Hippocampal formation (tissue), 2 donors: ENCODE results near the gene FTO.

Source experiments
- DNase-seq, 2 donors: peaks; one replicate each; lab custom pipeline; 2025; lab: John Stamatoyannopoulos, UW

The FTO gene

DNA sequence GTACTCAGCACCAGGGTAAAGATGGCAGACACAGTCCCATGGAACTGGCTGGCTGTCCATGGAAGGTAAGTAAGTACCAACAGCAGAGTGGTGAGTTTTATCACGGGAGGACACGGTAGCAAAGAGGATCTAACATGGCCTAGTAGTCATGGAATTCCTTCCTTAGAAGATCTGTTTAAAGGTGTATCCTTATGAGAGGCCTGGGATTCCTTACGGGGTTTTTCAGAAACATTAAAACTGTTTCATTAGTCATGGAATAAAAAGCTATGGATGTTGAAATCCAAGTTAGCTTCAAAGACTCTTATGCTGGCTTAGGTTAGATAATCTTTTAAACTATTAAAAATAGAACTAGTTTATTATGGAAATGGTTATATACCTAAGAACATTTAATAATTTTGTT lies 7.4 kb downstream of the FTO start:
- DNase-seq: no peak

DNA sequence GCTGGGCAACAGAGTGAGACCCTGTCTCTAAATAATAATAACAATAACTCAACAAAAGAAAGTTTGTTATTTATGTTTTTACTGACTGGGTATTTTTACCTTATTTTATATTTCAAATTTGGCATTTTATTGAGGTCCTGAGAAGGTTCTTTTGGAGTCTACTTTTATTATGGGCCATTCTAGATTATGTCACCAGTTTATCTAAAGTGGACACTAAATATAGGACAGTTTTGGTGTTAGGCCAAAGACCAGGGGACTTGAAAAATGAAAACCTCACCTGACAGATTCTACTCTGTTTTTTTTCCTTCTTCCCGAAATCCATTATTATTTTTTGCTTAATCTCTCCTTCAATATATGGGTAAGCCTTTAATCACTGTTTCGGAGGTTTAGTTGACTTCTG lies 8.1 kb downstream of the FTO start:
- no peak for DNase-seq

DNA sequence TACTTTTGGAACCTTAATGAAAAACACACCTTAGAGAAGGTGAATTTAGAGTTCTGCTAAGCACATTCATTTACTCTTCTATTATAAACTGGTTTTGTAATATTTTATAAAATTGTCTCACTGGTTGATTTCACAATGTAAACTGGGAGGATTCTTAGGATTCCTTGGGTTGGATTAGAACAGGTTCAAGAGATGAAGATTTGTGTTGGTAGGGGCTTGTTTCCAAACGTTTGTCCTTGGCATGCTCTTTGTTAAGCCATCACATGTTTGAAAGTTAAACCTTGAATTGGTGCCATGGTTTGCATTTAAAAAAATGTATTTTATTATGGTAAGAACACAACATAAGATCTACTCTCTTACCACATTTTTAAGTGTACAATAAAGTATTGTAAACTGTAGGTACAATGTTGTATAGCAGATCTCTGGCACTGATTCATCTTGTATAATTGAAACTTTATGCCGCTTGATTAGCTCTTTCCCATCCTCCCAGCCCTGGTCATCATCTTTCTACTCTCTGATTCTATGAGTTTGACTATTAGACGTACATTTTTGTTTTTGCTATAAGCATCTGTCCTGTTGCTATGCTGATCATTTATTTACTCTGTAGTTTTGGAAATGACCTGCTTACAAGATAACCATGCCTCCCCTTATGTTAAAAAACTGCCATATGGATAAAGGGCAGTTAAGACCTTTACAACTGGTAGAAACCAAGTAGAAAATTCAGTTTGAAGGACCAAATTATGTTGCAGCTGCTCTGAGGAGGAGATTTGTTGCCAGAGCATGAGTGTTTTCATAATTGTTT lies 9.6 kb downstream of the FTO start:
- no peak for DNase-seq

DNA sequence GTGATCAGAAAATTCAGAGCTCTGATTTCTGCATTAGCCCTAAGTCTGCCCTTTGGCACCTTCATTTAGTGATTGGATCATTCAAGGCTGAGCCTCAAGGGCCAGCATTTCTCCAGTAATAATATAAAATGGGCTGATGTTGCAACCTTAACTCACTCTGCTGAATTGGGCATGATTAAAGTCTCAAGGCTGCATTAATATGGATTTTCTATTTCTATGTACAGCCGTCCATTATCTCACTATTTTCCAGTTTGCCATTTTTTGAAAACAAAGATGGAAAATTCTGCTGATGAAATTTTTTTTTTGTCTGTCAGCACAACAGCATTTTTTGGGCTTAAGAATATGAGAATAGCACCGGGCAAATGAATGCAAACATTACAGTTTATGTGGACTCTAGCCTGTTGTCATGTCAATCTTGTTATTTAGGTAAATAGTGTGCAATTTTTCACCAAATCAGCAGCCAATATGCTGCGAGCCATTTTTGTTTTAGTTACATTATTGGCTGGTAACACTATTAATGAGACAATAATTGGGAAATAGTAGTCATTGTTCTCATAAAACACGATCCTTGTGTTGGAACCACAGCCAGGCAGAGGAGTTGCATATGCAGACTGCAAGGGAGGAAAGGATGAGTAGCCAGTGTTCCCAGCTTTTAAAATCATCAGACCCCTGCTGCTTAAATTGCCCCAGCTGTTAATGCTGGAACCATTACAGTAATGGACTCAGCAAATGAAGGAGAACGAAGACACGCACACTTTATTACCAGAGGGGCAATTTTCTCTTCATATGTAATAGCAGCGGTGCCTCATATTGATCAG lies 10.5 kb downstream of the FTO start:
- no peak for DNase-seq

DNA sequence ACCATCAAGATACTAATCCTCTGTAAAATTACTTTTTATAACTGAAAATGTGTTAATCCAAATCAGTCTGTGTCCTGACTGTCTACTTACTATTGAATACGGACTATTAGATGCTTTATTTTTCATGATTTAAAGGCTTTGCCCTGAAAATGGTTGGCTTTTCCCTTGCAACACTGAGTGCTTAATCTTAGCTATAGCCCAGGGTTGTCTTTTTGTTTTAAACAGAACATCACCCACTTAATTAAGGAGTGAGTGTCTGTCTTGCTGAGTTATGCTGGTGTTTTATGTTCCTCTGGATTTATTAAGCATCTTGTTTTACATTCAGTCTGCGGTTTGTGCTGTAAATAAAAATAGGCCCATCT lies 11.0 kb downstream of the FTO start:
- DNase-seq: no peak

DNA sequence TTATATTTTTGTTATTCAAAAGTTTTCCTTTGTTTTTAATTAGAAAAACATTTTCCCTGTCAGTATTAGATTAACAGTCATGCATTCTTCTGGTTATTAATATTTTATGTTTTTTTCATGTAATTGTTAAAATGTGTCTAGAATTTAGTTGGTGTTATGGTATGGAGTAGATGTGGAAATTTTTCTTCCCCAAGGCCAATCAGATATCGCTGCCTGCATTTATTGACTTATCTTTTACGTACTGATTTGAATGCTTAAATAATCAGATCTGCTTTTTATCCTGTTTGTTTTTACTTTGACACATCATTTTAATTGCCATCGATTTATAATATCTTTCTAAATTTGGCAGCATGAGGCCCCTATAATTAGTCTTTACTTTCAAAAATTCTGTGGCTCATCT lies 13.6 kb downstream of the FTO start:
- DNase-seq: no peak

DNA sequence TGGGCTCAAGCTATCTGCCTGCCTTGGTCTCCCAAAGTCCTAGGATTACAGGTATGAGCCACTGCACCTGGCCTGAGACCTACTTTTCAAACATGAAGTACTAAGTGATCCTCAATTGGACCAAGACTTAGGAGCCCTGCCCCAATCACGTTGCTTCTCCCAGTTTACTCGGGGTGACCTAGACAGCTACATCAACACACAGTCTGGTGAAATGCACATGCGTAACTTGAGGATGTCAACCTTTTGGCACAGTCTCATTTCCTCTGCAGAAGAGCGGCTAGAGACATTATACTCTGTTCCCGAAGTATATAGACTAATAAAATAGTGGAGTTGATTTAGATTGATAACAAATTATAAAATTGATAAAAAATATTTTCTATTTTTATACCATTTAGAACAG lies 17.1 kb downstream of the FTO start:
- DNase-seq: no peak

DNA sequence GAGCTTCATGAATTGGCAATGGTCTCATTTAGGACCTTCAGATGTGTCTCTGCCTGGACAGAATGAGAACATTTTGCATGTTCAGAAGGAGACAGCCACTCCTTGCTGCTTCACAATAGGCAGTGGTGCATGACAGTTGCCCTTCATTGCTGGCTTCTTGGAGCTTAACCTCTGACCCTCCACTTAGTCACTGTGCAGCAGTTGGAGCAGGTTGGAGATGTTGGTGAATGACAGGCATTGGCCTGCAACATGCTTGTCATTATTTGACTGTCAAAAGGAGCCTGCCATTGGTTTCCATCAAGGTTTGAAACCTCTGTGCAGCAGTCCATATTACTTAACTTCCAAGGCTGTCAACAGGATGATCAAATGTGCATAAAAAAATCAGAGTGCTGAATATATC lies 22.7 kb downstream of the FTO start:
- DNase-seq: no peak

DNA sequence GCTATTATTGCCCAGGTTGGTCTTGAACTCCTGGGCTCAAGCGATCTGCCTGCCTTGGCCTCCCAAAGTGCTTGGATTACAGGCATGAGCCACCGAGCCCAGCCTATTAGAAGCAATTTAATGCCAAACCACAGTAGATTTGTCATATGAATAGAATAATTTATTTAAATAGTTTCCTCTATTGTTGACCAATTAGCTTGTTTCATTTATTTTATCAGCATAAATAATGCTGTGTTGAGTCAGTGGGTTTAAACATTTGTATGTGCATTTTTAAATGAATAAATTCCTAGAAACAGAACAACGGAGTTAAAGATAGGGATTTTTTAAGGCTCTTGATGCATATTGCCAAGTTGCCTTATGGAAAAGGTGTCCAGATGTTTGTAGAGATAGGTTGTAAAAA lies 26.7 kb downstream of the FTO start:
- no peak for DNase-seq

DNA sequence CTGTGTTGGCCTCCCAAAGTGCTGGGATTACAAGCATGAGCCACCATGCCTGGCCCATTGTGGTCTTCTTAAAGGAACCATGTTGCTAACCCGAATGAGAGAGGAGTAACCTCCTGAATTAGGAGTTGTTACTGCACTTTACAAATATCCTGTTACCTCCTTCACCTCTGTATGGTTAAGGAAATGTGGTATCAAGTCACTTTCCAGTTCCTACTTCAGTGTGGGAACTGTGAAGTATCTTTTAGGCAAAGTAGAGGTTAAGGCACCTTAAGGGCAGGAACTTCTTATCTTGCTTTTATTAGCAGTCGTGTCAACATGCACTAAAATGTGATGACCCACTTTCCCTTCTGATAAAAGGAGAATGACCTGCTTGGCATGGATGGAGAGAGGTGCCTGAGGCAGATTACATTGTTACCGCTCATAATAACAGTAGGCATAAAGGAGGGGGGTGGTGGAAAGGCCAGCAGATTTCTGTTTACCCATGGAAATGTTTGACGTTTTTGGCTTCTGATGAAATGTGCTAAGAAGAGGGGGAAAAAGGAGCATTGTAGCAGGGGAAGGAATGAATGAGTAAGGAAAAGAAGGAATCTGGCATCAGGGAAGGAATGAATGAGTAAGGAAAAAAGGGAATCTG lies 28.5 kb downstream of the FTO start:
- no peak for DNase-seq

DNA sequence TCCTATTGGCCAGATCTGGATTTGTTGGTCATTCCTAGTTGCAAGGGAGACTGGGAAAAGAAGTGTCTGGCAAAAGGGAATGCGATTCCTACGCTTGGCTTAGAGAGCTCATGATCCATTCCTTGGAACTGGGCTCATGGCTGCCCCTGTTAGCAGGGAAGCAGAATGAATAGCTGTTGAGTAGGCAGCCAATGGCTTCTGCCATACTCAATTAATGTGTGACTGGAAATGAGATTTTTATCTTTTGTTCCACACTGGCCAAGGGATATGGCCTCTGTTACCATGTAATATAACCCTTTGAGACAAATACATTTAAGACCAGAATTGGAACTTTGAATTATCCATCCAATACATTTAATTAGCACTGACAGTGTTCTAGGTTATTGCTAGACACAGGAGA lies 31.0 kb downstream of the FTO start:
- DNase-seq: no peak

DNA sequence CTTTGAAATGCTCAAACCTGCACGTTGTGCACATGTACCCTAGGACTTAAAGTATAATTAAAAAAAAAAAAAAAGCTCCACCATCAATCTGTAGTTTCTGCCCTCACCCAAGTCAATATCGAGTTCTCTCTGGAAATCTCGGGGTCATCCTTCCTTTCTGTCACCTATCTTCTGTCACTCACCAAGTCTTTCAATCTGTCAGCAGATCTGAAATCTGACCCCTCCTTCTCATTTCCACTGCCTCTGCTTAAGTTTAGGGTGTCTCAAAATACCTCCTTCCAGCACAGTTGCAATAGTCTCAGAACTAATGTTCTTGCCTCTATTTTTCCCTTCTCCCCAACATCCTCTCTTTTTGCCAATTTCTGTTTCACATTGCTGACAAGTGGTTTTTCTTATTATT lies 32.3 kb downstream of the FTO start:
- no peak for DNase-seq

DNA sequence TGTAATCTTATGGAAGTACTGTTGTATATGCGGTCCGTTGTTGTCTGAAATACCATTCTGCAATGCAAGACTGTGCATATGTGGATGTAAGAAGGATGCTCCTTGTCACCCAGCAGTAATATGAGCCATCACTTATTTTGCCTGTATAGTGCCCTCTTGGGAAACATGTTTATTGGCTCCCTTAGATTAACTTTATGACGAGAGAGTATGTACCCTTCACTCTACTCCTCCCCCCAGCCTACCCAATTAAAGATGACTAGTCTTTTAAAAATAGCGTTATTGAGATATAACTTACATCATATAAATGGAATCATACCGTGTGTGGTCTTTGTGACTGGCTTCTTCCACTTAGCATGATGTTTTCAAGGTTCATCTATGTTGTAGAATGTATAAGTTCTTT lies 33.6 kb downstream of the FTO start:
- no peak for DNase-seq

DNA sequence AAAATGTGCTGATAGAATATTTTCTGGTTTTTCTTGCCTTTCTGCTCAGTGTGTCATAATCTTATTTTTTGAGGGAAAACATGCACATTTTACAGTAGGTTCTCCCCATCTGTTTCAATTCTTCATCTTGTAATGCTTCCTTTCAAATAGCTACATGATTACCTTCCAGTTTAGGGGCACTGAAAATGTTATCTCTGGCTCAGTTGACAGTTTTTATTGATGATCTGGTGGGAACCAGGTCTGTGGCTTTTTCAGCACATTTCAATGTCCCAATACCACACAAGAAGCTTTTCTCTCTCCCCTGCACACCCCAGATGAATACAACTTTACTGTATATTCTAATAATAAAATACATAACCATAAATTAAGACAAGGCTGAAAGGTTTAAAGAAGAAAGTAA lies 36.5 kb downstream of the FTO start:
- DNase-seq: no peak

DNA sequence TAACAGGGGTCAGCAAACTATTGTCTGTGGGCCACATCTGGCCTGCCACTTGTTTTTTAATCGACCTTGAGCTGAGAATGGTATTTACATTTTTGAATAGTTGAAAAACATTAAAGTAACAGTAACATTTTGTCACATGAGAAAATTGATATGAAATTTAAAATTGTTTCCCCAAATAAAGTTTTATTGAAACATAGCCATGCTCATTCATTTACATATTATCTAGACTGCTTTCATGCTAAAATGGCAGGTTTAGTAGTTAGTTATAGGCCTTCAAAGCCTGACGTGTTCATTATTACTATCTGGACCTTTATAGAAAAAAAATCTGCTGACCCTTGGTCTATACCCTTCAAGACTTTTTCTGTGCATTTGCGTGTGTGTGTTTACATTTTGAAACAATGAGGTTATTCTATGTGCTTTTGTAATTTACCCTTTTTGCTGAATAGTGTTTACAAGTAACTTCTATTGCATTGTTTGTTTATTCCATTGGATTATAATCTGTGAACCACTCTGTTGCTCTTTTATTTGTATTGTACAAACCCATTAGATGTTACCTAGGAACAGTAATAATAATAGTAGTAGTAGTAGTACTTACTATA lies 37.1 kb downstream of the FTO start:
- no peak for DNase-seq

DNA sequence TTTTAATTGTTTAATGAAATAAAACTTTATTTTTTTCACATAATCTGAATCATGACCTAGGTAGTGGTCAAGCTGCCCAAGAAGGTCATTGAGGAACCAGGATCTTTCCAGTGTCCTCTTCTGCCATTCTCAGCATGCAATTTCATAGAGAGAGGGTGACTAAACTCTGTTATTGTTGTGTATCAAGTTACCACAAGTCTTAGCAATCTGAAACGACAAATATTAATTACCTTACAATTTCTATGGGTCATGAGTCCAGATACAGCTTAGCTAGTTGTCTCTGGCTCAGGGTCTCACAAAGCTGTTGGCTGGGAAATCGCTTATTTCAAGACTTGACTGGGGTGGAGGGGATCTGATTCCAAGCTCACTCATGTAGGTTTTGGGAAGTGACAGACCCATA lies 37.6 kb downstream of the FTO start:
- no peak for DNase-seq

DNA sequence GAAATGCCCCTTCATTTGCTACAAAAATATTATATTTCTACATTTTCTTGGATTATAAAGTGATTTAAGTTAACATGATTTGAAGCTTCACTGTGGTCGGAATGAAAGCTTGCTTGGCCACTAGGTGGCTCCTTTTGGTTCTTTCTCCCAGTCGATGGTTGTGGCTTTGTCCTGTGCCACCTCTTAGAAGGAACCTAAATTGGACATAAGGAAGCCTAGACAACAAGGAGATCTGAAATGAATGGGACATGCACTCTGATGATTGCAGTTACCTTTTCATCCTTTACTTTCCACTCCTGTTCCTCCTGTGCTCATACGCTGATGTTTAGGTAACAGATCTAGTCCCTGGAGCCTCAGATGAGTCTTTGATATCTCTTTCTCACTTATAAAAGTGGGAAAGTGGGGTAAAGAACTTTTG lies 39.2 kb downstream of the FTO start:
- no peak for DNase-seq

DNA sequence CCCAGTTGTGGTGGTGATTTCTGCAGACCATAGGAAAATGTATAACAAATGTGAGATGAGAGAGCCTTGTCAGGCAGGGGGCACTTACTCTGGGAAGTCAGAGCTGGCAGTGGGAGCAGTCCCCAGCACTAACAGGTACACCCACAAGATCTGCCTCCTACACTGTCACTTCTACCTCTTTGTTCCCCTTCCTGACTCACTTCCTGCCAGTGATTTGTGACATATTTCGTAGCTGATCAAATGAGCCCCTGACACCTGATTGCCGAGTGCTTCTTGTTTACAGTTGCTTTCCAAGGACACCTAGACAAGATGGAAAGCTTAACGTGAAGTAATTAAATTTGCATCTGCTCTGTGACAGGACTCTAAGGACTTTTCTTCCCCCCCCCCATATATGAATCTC lies 40.5 kb downstream of the FTO start:
- DNase-seq: no peak

DNA sequence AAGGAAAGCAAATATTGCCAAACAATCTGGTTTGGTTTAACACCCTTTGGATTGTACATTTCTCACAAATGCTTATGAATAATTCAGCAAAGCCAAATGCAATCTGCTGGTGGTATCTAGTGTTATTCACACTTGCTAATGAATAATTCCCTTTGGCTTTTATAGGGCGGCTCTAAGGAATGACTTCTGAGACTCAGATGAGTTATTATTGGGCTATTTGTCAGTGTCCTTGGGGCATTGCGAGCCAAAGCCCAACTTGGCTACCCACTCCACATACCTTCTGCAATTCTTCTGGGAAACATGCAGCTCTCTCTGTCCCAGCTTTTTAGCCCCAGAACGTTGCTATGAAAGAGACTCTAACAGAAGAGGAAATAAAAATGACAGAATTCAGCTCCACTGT lies 41.1 kb downstream of the FTO start:
- DNase-seq: no peak

DNA sequence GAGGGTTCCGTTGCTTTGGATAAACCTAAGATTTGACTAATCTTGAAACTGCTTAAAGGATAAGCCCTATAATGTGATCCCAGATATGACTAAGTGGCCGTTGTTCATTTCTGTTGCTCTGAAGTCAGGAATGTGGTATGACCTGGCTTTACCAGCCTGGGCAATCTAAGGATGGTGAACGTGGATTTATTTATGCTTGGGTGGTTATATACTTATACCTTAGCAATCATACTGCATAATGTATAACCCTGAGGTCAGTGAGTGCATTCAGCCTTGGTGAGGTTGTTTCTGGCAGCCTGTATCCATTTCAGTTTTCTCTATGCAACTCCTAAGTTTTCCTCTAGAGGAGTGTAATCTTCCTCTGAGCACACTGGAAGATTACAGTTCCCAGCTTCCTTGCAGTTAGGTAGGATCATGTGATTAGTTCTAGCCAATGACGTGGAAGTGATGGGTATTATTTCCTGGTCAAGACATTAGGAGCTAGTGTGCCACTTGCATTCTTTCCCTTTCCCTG lies 41.9 kb downstream of the FTO start:
- no peak for DNase-seq

DNA sequence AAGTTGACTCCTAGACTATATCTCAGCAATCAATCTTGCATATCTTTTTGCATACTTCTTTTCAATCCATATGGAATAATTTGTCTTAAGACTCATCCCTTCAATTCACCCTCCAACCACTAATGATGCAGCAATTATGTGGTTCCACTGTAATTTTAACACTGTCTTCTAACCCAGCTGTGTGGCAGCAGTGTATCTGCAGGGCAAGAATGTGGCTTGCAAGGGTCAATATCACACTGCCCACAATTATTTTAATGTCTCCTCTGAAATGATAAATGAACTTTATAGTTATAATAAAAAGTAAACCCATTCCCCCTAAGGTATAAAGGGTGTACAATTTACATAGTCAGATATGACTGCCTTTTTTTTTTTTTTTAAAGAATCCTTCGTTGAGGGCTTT lies 48.6 kb downstream of the FTO start:
- no peak for DNase-seq

DNA sequence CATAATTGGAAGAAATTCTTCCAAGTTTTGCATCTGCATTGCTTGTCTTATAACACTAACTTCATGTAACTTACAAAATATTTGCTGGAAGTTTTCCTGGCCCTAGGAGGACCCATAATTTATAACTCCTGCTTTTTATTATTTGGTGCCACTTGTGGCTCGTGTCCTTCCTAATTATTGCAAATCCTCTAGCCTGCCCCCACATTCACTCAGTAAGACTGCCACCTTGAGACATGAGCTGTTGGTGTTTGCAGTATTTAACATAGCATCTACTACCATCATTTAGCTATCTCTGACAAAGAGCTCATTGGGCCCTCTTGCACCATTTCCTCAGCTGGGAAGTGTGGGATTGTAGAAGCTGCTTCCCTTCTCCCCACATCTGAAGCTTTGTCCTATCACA lies 49.5 kb downstream of the FTO start:
- no peak for DNase-seq
